Thyroid gland (tissue), 4 donors: ENCODE measurements around the gene C19orf47. TPM values are rescaled to one million over a fixed set of nuclear protein-coding genes. Genes with fewer than 3 reads are reported as not detected.

Source experiments
- DNase-seq, 2 donors: peaks; one replicate each; pipeline ENCODE4 v3.0.0-alpha.2; 2019
- H3K27ac ChIP-seq, 3 donors: fragments of 200-600 bp; sonication (generic); 1 replicate in 2 of 3; 2 replicates in 1 of 3; pipeline ENCODE4 v1.5.1; 2016 to 2019; ENCODE audit warnings: mild to moderate bottlenecking in 1 of 3, moderate library complexity in 1 of 3
- H3K27me3 ChIP-seq: fragments of 200-600 bp; sonication (generic); one replicate; pipeline ENCODE4 v1.5.1; 2019
- H3K36me3 ChIP-seq, 2 donors: fragments of 200-600 bp; sonication (generic); one replicate each; pipeline ENCODE4 v1.5.1; 2016 to 2019
- H3K4me1 ChIP-seq, 2 donors: fragments of 200-600 bp; sonication (generic); one replicate each; pipeline ENCODE4 v1.5.1; 2017 to 2019
- H3K4me3 ChIP-seq, 3 donors: fragments of 200-600 bp; sonication (generic); replicated peaks in 1 of 3; 1 replicate in 2 of 3; 2 replicates in 1 of 3; pipeline ENCODE4 v1.5.1; 2016; ENCODE audit warnings: mild to moderate bottlenecking in 1 of 3
- H3K9me3 ChIP-seq: fragments of 200-600 bp; sonication (generic); one replicate; pipeline ENCODE4 v1.5.1; 2017
- CTCF ChIP-seq, 6 experiments: fragments of 200-600 bp in 3 of 6; fragments of 450-650 bp in 3 of 6; sonication (generic) in 3 of 6; IDR thresholded peaks; one replicate each; pipeline ENCODE4 v1.5.1; 2016 to 2019; ENCODE audit warnings: antibody characterized with exemption in 6 of 6, mild to moderate bottlenecking in 2 of 6, inconsistent platforms in 1 of 6, moderate library complexity in 1 of 6
- POLR2A ChIP-seq, 2 donors: fragments of 450-650 bp; IDR thresholded peaks; one replicate each; pipeline ENCODE4 v1.6.1; 2017; ENCODE audit warnings: antibody characterized with exemption in 2 of 2, mild to moderate bottlenecking in 2 of 2, moderate library complexity in 1 of 2
- WGBS, 2 donors: methylation state at CpG; one replicate each; pipeline ENCODE4 v1.1.5; 2017; 5-methylcytosine and 5-hydroxymethylcytosine counted together
- intact Hi-C: fragments of 100-400 bp; cut with DNase I; formaldehyde crosslinking; loops from one replicate; pipeline ENCODE4 v1.15.1; 2023
- total RNA-seq, 4 donors: library from RNA; depleted of rRNA; stranded (reverse); fragments of >200 nt; gene quantifications; one replicate each; pipeline ENCODE4 v1.2.3, GENCODE V29; 2016

Gene C19orf47
- total RNA-seq, 4 donors from 2014 or later: 9.4 to 17.3 (median 17.2) TPM

- Histone ChIP-seq H3K4me3 (no peak overlapping the region), H3K36me3 (no peaks in the 10 kb centered on the region), H3K4me1 (peaks cover 9 to 13% of the 10 kb centered on the region in 2 donors), H3K9me3 (no peaks in the 10 kb centered on the region), H3K27me3 (no peaks in the 10 kb centered on the region), H3K27ac (no peak overlapping the region)
- intact Hi-C loops: loop anchor here (10.0 kb wide), 1 partner anchor 100 kb away; the partner anchor contains the start of gene SERTAD3
- DNase-seq: no peak
- TF ChIP-seq CTCF (IDR thresholded peaks at IDR 0.05) (no peak), POLR2A (IDR thresholded peaks at IDR 0.05) (no peak)
- WGBS, 2 donors: 84 to 86% methylated on average over 7 of the region's 7 CpGs
Measured at GRCh38 chr19:40344422-40344821, 3.8 kb downstream of the C19orf47 start.

GRCh38 chr19:40342644-40343311 lies 5.4 kb downstream of the C19orf47 start:
- Histone ChIP-seq H3K27me3 (no peaks in the 10 kb centered on the region), H3K4me1 (peaks cover 8 to 9% of the 10 kb centered on the region in 2 donors), H3K9me3 (no peaks in the 10 kb centered on the region), H3K4me3 (no peak overlapping the region), H3K27ac (no peak overlapping the region), H3K36me3 (no peaks in the 10 kb centered on the region)
- DNase-seq: no peak
- 85% methylated on average over 11 of the region's 11 CpGs for WGBS, 2 donors
- no peak for TF ChIP-seq POLR2A (IDR thresholded peaks at IDR 0.05)
- TF ChIP-seq CTCF (IDR thresholded peaks at IDR 0.05): no peak
- intact Hi-C loops: loop anchor here (10.0 kb wide), 1 partner anchor 102 kb away; the partner anchor contains the start of gene SERTAD3

- Histone ChIP-seq H3K27me3 (no peaks in the 10 kb centered on the region), H3K9me3 (no peaks in the 10 kb centered on the region), H3K36me3 (no peaks in the 10 kb centered on the region), H3K4me1 (no peaks in the 10 kb centered on the region), H3K27ac (no peak overlapping the region), H3K4me3 (no peak overlapping the region)
- intact Hi-C loops: loop anchor here (10.0 kb wide), 1 partner anchor 103 kb away; the partner anchor contains the start of gene SERTAD3
- TF ChIP-seq CTCF (IDR thresholded peaks at IDR 0.05): no peak
- no peak for TF ChIP-seq POLR2A (IDR thresholded peaks at IDR 0.05)
- peak; percentile 6 to 27 for DNase-seq
- 81 to 87% methylated on average over 7 of the region's 9 CpGs for WGBS, 2 donors
Measured at GRCh38 chr19:40341601-40342482, 6.4 kb downstream of the C19orf47 start.

GRCh38 chr19:40339018-40339728 lies 9.0 kb downstream of the C19orf47 start:
- WGBS, 2 donors: 94 to 98% methylated on average over 4 of the region's 4 CpGs
- H3K27ac ChIP-seq: no peak overlapping the region
- H3K27me3 ChIP-seq: no peaks in the 10 kb centered on the region
- no peaks in the 10 kb centered on the region for H3K9me3 ChIP-seq
- no peak for TF ChIP-seq CTCF (IDR thresholded peaks at IDR 0.05)
- no peak for TF ChIP-seq POLR2A (IDR thresholded peaks at IDR 0.05)
- H3K36me3 ChIP-seq: peaks cover 3 to 11% of the 10 kb centered on the region in 2 donors
- intact Hi-C loops: no loop called here
- no peaks in the 10 kb centered on the region for H3K4me1 ChIP-seq
- no peak overlapping the region for H3K4me3 ChIP-seq
- DNase-seq: no peak
